HepG2 (cell line): ENCODE results near the gene TMEM143. TPM values are rescaled to one million over a fixed set of nuclear protein-coding genes. Genes with fewer than 3 reads are reported as not detected.

ENCODE experiments used
- ATAC-seq: fragments of 200-7000 bp; cut with Tn5 transposase; 3 replicates; pipeline ENCODE4 v1.9.1; 2020; ENCODE audit warnings: mild to moderate bottlenecking, moderate library complexity
- BruUV-seq: library from RNA; stranded (reverse); fragments of 400-500 nt; replicated peaks from 2 replicates; lab custom pipeline; 2021; lab: Mats Ljungman, UMichigan
- CTCF ChIA-PET: fragments of 300-600 bp; formaldehyde crosslinking; extraction: SDS; loops from one replicate; lab custom pipeline; 2021; ENCODE audit warnings: low total read pairs, inconsistent platforms, low intra/inter-chr PET ratio; lab: Yijun Ruan, JAX
- POLR2A ChIA-PET: fragments of 350-600 bp; sonication (Branson Sonifier 250); formaldehyde crosslinking; loops from one replicate; lab custom pipeline; 2020; ENCODE audit warnings: antibody characterized with exemption, inconsistent platforms; lab: Yijun Ruan, JAX
- DNase-seq: peaks from one replicate; pipeline ENCODE4 v3.0.0-alpha.2; 2015; ENCODE audit warnings: low spot score
- FAIRE-seq: peaks from 3 replicates; lab custom pipeline; 2011; peaks lifted over from hg19 to GRCh38; lab: Jason Lieb, UNC
- H2AFZ ChIP-seq: one replicate; pipeline ENCODE4 v1.6.1; 2011; ENCODE audit warnings: low read length, inconsistent platforms
- H3K27ac ChIP-seq: fragments of 300-600 bp; 3 replicates; pipeline ENCODE4 v1.8.0; 2011; ENCODE audit warnings: mixed run types, mild to moderate bottlenecking, mixed read lengths, low read length, inconsistent platforms; ENCODE audit not compliant: insufficient read depth; ENCODE audit errors: extremely low read length
- H3K27me3 ChIP-seq, 2 experiments: fragments of 200-600 bp in 1 of 2; 2 replicates in 1 of 2; 3 replicates in 1 of 2; pipeline versions ENCODE4 v1.6.0 to v1.8.0; 2011; ENCODE audit warnings: low read length in 2 of 2, mild to moderate bottlenecking in 2 of 2, moderate library complexity in 2 of 2, inconsistent platforms in 1 of 2; ENCODE audit not compliant: insufficient read depth in 2 of 2, control insufficient read depth in 1 of 2
- H3K36me3 ChIP-seq, 2 experiments: fragments of 200-600 bp in 1 of 2; replicated peaks in 1 of 2; 2 replicates in 1 of 2; 3 replicates in 1 of 2; pipeline versions ENCODE4 v1.5.1 to v1.8.0; 2011; ENCODE audit warnings: low read length in 2 of 2, inconsistent platforms in 1 of 2; ENCODE audit not compliant: insufficient read depth in 2 of 2, control insufficient read depth in 1 of 2
- H3K4me1 ChIP-seq: 2 replicates; pipeline ENCODE4 v1.5.1; 2012; ENCODE audit warnings: low read length, inconsistent platforms; ENCODE audit not compliant: insufficient read depth
- H3K4me2 ChIP-seq: 2 replicates; pipeline ENCODE4 v1.6.0; 2011; ENCODE audit warnings: low read depth, low read length, inconsistent platforms
- H3K4me3 ChIP-seq, 3 experiments: fragments of 200-600 bp in 1 of 3; sonication (generic), shearing (Covaris generic) in 1 of 3; replicated peaks in 1 of 3; 2 replicates each; pipeline ENCODE4 v1.5.1; 2011 to 2016; ENCODE audit warnings: low read length in 3 of 3, inconsistent platforms in 2 of 3, low read depth in 2 of 3, mild to moderate bottlenecking in 2 of 3, control low read depth in 1 of 3, mixed read lengths in 1 of 3; ENCODE audit not compliant: insufficient read depth in 1 of 3
- H3K79me2 ChIP-seq: one replicate; pipeline ENCODE4 v1.6.1; 2011; ENCODE audit warnings: low read length, inconsistent platforms; ENCODE audit not compliant: insufficient read depth
- H3K9ac ChIP-seq: 2 replicates; pipeline ENCODE4 v1.6.0; 2011; ENCODE audit warnings: mild to moderate bottlenecking, low read depth, low read length, inconsistent platforms; ENCODE audit not compliant: insufficient read depth
- H3K9me3 ChIP-seq: 2 replicates; pipeline ENCODE4 v1.5.1; 2012; ENCODE audit warnings: mild to moderate bottlenecking, low read length
- H4K20me1 ChIP-seq: 2 replicates; pipeline ENCODE4 v1.6.0; 2011; ENCODE audit warnings: inconsistent platforms, mild to moderate bottlenecking, low read length, moderate library complexity; ENCODE audit not compliant: insufficient read depth
- ATF2 ChIP-seq: sonication (generic); formaldehyde crosslinking; IDR thresholded peaks from 2 replicates; pipeline ENCODE4 v1.4.0; 2020; ENCODE audit warnings: missing genetic modification reagents
- ATF5 ChIP-seq: sonication (generic); formaldehyde crosslinking; IDR thresholded peaks from 2 replicates; pipeline ENCODE4 v1.4.0; 2020; ENCODE audit warnings: mild to moderate bottlenecking, low read depth, missing genetic modification reagents
- CCDC6 ChIP-seq: sonication (generic); formaldehyde crosslinking; IDR thresholded peaks from 2 replicates; pipeline ENCODE4 v1.8.1; 2022; ENCODE audit warnings: mild to moderate bottlenecking, missing genetic modification reagents, moderate library complexity
- ETV5 ChIP-seq: IDR thresholded peaks from 2 replicates; pipeline ENCODE4 v1.6.1; 2018; ENCODE audit warnings: missing biosample characterization, missing genetic modification reagents, inconsistent platforms, borderline replicate concordance
- EZH2 ChIP-seq: conservative IDR thresholded peaks from 2 replicates; pipeline ENCODE4 v1.6.1; 2012; ENCODE audit warnings: mild to moderate bottlenecking, low read depth, low read length, moderate library complexity
- GLI4 ChIP-seq: sonication (generic); formaldehyde crosslinking; IDR thresholded peaks from 2 replicates; pipeline ENCODE4 v1.5.1; 2020; ENCODE audit warnings: missing genetic modification reagents, mild to moderate bottlenecking, moderate library complexity, borderline replicate concordance
- NAIF1 ChIP-seq: sonication (generic); formaldehyde crosslinking; IDR thresholded peaks from 2 replicates; pipeline ENCODE4 v1.5.0; 2020; ENCODE audit warnings: mild to moderate bottlenecking, missing genetic modification reagents, borderline replicate concordance
- RBFOX2 ChIP-seq: fragments of 200-400 bp; formaldehyde crosslinking; IDR thresholded peaks from 2 replicates; pipeline ENCODE4 v1.6.1; 2017; ENCODE audit warnings: low read depth, mild to moderate bottlenecking, low read length
- SAP130 ChIP-seq: IDR thresholded peaks from 2 replicates; pipeline ENCODE4 v1.6.1; 2016; ENCODE audit warnings: low read depth
- TCF7 ChIP-seq: sonication (generic); IDR thresholded peaks from 2 replicates; pipeline ENCODE4 v1.6.1; 2016; ENCODE audit warnings: antibody characterized with exemption, low read depth
- ZFY ChIP-seq: sonication (generic); formaldehyde crosslinking; IDR thresholded peaks from 2 replicates; pipeline ENCODE4 v1.4.0; 2020; ENCODE audit warnings: missing genetic modification reagents
- ZNF350 ChIP-seq: sonication (generic); formaldehyde crosslinking; IDR thresholded peaks from 2 replicates; pipeline ENCODE4 v1.4.0; 2020; ENCODE audit warnings: mild to moderate bottlenecking, low read depth, missing genetic modification reagents, borderline replicate concordance
- ZNF367 ChIP-seq: sonication (generic); formaldehyde crosslinking; IDR thresholded peaks from 2 replicates; pipeline ENCODE4 v1.4.0; 2020; ENCODE audit warnings: missing genetic modification reagents, borderline replicate concordance
- ZNF44 ChIP-seq: sonication (generic); formaldehyde crosslinking; IDR thresholded peaks from 2 replicates; pipeline ENCODE4 v1.5.1; 2020; ENCODE audit warnings: mild to moderate bottlenecking, missing genetic modification reagents
- ZNF451 ChIP-seq: sonication (generic); formaldehyde crosslinking; IDR thresholded peaks from 2 replicates; pipeline ENCODE4 v1.5.0; 2020; ENCODE audit warnings: mild to moderate bottlenecking, missing genetic modification reagents
- WGBS: methylation state at CpG from one replicate; pipeline ENCODE4 v1.1.6; 2017; ENCODE audit warnings: low lambda C conversion rate; 5-methylcytosine and 5-hydroxymethylcytosine counted together
- in situ Hi-C: cut with HindIII; loops from 2 replicates; pipeline ENCODE4 v1.10.0; 2017; ENCODE audit warnings: low pct_unique_long_range_greater_than_20kb; ENCODE audit not compliant: extremely low pct_ligation_motif_present
- intact Hi-C: fragments of 100-400 bp; cut with micrococcal nuclease; formaldehyde crosslinking; loops from one replicate; pipeline ENCODE4 v1.10.0; 2022; ENCODE audit not compliant: unreplicated experiment
- polyA plus RNA-seq, 8 experiments: library from polyadenylated mRNA; depleted of rRNA in 3 of 8; stranded (reverse) in 7 of 8; unstranded in 1 of 8; fragments of >200 nt; fragmentation: Illumina TruSeq in 4 of 8; extraction: Trizol in 4 of 8; gene quantifications; 2 replicates each; pipeline versions ENCODE4 v1.2.1 to v1.2.3, GENCODE V29; 2011 to 2016; ENCODE audit warnings: low read depth in 4 of 8, missing spikeins in 1 of 8, mixed read lengths in 1 of 8; ENCODE audit not compliant: insufficient read depth in 1 of 8
- total RNA-seq, 5 experiments: library from RNA; depleted of rRNA; stranded (reverse); fragments of >200 nt; fragmentation: Illumina TruSeq; extraction: Trizol; gene quantifications; 2 replicates each; pipeline ENCODE4 v1.2.3, GENCODE V29; 2016; ENCODE audit warnings: low read depth in 1 of 5
- TF ChIP-seq, protein P1 (sequence below): sonication (generic); formaldehyde crosslinking; IDR thresholded peaks from 2 replicates; pipeline ENCODE4 v1.4.0; 2020; ENCODE audit warnings: missing genetic modification reagents, low read depth, mild to moderate bottlenecking, borderline replicate concordance
- TF ChIP-seq, protein P2 (sequence below): sonication (generic); formaldehyde crosslinking; IDR thresholded peaks from 2 replicates; pipeline ENCODE4 v1.4.0; 2020; ENCODE audit warnings: mild to moderate bottlenecking, missing genetic modification reagents
- TF ChIP-seq, protein P3 (sequence below): sonication (generic); formaldehyde crosslinking; IDR thresholded peaks from 2 replicates; pipeline ENCODE4 v1.5.0; 2020; ENCODE audit warnings: mild to moderate bottlenecking, low read depth, missing genetic modification reagents, borderline replicate concordance

The TMEM143 gene
- total and polyA plus RNA-seq, 2 of the 13 experiments (the other 11 are each of a cell fraction or from before 2014, with no cell fraction given), result 7.7 to 11.3 TPM

DNA sequence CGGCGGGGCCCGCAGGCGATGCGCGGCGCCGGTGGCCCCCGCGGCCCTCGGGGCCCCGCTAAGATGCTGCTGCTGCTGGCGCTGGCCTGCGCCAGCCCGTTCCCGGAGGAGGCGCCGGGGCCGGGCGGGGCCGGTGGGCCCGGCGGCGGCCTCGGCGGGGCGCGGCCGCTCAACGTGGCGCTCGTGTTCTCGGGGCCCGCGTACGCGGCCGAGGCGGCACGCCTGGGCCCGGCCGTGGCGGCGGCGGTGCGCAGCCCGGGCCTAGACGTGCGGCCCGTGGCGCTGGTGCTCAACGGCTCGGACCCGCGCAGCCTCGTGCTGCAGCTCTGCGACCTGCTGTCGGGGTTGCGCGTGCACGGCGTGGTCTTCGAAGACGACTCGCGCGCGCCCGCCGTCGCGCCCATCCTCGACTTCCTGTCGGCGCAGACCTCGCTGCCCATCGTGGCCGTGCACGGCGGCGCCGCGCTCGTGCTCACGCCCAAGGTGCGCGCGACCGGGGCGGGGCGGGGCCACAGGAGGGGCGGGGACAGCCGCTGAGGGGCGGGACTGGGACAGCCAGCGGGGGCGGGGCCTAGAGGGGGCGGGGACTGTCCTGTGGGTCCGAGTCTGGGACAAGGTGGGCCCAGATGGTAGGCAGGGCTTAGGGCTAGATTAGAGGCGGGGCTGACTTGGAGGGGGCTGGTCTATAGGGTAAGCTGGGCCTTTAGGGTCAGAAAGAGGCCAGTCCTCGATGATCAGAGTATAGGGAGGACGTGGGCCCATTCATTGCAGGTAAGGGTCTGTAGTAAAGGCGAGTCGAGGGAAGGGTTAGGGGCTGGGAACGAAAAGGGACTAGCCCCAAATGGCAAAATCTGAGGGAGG, 34.9 kb upstream of the TMEM143 start:
- Histone ChIP-seq H3K27ac (no peak overlapping the region), H3K4me1 (peaks cover 61% of the 10 kb centered on the region), H3K36me3 (no peaks in the 10 kb centered on the region), H3K9me3 (no peaks in the 10 kb centered on the region), H2AFZ (no peak overlapping the region), H3K79me2 (no peaks in the 10 kb centered on the region), H3K9ac (peak overlapping the region; percentile 49), H3K27me3 (peaks cover 9 to 40% of the 10 kb centered on the region in 2 experiments), H3K4me2 (peak overlapping the region; percentile 81), H3K4me3 (peak overlapping the region; percentile 38 to 69 (median 40); a peak in 5 of 6 replicates), H4K20me1 (no peaks in the 10 kb centered on the region)
- FAIRE-seq, result no peak
- in situ Hi-C loops (no loop called here), intact Hi-C loops (no loop called here)
- peak; percentile 25 for ATAC-seq
- no TSS peak for BruUV-seq
- 43% methylated on average over 65 of the region's 104 CpGs for WGBS
- POLR2A ChIA-PET, result no interaction called here
- peak; percentile 44 for DNase-seq
- CTCF ChIA-PET, result no interaction called here
- peak; percentile 48; the same call in 1 of the 2 replicates for TF ChIP-seq SAP130 (CRISPR knock-in tag)
- 0 out of 2 replicates have a peak, but pooled peaks have one; percentile 13 for TF ChIP-seq CCDC6 (CRISPR knock-in tag)
- TF ChIP-seq NAIF1 (CRISPR knock-in tag), result no peak
- TF ChIP-seq, protein P1, sequence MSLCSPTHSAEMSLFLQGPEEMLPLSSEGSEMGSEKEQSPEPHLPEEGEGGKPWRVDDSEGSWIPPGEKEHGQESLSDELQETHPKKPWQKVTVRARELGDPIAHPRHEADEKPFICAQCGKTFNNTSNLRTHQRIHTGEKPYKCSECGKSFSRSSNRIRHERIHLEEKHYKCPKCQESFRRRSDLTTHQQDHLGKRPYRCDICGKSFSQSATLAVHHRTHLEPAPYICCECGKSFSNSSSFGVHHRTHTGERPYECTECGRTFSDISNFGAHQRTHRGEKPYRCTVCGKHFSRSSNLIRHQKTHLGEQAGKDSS (CRISPR knock-in tag), result no peak
- peak; percentile 49; the same call in 1 of the 2 replicates for TF ChIP-seq ETV5 (CRISPR knock-in tag)
- TF ChIP-seq ATF5 (CRISPR knock-in tag), result no peak
- TF ChIP-seq ZNF451 (CRISPR knock-in tag), result no peak
- TF ChIP-seq TCF7, result no peak
- TF ChIP-seq EZH2, result no peak
- no peak for TF ChIP-seq ATF2 (CRISPR knock-in tag)
- TF ChIP-seq, protein P2, sequence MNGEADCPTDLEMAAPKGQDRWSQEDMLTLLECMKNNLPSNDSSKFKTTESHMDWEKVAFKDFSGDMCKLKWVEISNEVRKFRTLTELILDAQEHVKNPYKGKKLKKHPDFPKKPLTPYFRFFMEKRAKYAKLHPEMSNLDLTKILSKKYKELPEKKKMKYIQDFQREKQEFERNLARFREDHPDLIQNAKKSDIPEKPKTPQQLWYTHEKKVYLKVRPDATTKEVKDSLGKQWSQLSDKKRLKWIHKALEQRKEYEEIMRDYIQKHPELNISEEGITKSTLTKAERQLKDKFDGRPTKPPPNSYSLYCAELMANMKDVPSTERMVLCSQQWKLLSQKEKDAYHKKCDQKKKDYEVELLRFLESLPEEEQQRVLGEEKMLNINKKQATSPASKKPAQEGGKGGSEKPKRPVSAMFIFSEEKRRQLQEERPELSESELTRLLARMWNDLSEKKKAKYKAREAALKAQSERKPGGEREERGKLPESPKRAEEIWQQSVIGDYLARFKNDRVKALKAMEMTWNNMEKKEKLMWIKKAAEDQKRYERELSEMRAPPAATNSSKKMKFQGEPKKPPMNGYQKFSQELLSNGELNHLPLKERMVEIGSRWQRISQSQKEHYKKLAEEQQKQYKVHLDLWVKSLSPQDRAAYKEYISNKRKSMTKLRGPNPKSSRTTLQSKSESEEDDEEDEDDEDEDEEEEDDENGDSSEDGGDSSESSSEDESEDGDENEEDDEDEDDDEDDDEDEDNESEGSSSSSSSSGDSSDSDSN (CRISPR knock-in tag), result peak; percentile 20; the same call in 1 of the 2 replicates
- no peak for TF ChIP-seq ZNF367 (CRISPR knock-in tag)
- peak; percentile 80 for TF ChIP-seq RBFOX2
- no peak for TF ChIP-seq ZNF44 (CRISPR knock-in tag)
- TF ChIP-seq, protein P3, sequence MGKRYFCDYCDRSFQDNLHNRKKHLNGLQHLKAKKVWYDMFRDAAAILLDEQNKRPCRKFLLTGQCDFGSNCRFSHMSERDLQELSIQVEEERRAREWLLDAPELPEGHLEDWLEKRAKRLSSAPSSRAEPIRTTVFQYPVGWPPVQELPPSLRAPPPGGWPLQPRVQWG (CRISPR knock-in tag), result no peak
- no peak for TF ChIP-seq ZNF350 (CRISPR knock-in tag)
- TF ChIP-seq GLI4, result no peak
- peak; percentile 79 for TF ChIP-seq ZFY (CRISPR knock-in tag)
